Ishikawa (cell line): ENCODE data around the gene AGPAT3.

ENCODE experiments used
- CEBPB ChIP-seq: IDR thresholded peaks from 2 replicates; pipeline ENCODE4 v1.6.1; 2012
- EGR1 ChIP-seq: IDR thresholded peaks from 2 replicates; pipeline ENCODE4 v1.6.1; 2012

GRCh38 chr21:43916076-43916475 is 51.1 kb downstream of the AGPAT3 start:
- TF ChIP-seq CEBPB (no peak), EGR1 (no peak)
